ENCODE results near the gene EIF4B. TPM values are rescaled to one million over a fixed set of nuclear protein-coding genes. Genes with fewer than 3 reads are reported as not detected.

EIF4B gene
- total and polyA plus RNA-seq, 9 of the 15 experiments (the other 6 are each of a cell fraction or from before 2014, with no cell fraction given): 138 to 669 (median 552) TPM

DNA sequence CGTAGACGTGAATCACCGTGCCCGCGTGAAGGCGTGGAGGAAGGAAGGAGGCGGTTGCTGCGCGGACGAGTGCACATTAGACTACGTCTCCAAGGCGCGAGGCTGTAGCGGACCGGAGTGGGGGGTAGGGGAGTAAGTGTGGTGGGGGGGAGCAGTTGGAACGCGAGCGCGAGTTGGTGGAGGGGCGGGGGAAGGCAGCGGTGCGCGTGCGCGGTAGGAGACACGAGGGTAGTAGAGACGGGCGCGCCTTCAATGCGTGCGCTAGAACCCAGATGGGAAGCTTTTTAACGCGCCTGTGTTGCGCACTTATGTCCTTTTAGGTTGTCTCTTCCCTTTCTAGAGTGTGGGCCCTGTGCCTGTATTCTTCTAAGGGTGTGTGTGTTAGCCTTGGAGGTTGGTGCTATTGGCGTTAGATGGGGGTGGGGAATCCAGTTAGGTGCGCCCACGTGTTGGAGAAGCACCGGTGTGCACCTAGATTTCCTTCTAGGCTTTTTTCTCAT is 604 bp downstream of the EIF4B start (continued):
- TF ChIP-seq, protein P1, sequence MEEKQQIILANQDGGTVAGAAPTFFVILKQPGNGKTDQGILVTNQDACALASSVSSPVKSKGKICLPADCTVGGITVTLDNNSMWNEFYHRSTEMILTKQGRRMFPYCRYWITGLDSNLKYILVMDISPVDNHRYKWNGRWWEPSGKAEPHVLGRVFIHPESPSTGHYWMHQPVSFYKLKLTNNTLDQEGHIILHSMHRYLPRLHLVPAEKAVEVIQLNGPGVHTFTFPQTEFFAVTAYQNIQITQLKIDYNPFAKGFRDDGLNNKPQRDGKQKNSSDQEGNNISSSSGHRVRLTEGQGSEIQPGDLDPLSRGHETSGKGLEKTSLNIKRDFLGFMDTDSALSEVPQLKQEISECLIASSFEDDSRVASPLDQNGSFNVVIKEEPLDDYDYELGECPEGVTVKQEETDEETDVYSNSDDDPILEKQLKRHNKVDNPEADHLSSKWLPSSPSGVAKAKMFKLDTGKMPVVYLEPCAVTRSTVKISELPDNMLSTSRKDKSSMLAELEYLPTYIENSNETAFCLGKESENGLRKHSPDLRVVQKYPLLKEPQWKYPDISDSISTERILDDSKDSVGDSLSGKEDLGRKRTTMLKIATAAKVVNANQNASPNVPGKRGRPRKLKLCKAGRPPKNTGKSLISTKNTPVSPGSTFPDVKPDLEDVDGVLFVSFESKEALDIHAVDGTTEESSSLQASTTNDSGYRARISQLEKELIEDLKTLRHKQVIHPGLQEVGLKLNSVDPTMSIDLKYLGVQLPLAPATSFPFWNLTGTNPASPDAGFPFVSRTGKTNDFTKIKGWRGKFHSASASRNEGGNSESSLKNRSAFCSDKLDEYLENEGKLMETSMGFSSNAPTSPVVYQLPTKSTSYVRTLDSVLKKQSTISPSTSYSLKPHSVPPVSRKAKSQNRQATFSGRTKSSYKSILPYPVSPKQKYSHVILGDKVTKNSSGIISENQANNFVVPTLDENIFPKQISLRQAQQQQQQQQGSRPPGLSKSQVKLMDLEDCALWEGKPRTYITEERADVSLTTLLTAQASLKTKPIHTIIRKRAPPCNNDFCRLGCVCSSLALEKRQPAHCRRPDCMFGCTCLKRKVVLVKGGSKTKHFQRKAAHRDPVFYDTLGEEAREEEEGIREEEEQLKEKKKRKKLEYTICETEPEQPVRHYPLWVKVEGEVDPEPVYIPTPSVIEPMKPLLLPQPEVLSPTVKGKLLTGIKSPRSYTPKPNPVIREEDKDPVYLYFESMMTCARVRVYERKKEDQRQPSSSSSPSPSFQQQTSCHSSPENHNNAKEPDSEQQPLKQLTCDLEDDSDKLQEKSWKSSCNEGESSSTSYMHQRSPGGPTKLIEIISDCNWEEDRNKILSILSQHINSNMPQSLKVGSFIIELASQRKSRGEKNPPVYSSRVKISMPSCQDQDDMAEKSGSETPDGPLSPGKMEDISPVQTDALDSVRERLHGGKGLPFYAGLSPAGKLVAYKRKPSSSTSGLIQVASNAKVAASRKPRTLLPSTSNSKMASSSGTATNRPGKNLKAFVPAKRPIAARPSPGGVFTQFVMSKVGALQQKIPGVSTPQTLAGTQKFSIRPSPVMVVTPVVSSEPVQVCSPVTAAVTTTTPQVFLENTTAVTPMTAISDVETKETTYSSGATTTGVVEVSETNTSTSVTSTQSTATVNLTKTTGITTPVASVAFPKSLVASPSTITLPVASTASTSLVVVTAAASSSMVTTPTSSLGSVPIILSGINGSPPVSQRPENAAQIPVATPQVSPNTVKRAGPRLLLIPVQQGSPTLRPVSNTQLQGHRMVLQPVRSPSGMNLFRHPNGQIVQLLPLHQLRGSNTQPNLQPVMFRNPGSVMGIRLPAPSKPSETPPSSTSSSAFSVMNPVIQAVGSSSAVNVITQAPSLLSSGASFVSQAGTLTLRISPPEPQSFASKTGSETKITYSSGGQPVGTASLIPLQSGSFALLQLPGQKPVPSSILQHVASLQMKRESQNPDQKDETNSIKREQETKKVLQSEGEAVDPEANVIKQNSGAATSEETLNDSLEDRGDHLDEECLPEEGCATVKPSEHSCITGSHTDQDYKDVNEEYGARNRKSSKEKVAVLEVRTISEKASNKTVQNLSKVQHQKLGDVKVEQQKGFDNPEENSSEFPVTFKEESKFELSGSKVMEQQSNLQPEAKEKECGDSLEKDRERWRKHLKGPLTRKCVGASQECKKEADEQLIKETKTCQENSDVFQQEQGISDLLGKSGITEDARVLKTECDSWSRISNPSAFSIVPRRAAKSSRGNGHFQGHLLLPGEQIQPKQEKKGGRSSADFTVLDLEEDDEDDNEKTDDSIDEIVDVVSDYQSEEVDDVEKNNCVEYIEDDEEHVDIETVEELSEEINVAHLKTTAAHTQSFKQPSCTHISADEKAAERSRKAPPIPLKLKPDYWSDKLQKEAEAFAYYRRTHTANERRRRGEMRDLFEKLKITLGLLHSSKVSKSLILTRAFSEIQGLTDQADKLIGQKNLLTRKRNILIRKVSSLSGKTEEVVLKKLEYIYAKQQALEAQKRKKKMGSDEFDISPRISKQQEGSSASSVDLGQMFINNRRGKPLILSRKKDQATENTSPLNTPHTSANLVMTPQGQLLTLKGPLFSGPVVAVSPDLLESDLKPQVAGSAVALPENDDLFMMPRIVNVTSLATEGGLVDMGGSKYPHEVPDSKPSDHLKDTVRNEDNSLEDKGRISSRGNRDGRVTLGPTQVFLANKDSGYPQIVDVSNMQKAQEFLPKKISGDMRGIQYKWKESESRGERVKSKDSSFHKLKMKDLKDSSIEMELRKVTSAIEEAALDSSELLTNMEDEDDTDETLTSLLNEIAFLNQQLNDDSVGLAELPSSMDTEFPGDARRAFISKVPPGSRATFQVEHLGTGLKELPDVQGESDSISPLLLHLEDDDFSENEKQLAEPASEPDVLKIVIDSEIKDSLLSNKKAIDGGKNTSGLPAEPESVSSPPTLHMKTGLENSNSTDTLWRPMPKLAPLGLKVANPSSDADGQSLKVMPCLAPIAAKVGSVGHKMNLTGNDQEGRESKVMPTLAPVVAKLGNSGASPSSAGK (IDR thresholded peaks at IDR 0.05): peak; percentile 29; the same call in 1 of the 2 replicates
- no peak for TF ChIP-seq ZNF408 (CRISPR knock-in tag; IDR thresholded peaks at IDR 0.05; ENCODE audit: low read depth)
- peak; percentile 5 for TF ChIP-seq BRD4 (IDR thresholded peaks at IDR 0.05)
- peak; percentile 71 for TF ChIP-seq RBBP5 (IDR thresholded peaks at IDR 0.05; ENCODE audit: borderline replicate concordance, insufficient read depth, low read length, poor library complexity, severe bottlenecking)
- TF ChIP-seq, protein P2, sequence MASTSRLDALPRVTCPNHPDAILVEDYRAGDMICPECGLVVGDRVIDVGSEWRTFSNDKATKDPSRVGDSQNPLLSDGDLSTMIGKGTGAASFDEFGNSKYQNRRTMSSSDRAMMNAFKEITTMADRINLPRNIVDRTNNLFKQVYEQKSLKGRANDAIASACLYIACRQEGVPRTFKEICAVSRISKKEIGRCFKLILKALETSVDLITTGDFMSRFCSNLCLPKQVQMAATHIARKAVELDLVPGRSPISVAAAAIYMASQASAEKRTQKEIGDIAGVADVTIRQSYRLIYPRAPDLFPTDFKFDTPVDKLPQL (IDR thresholded peaks at IDR 0.05; ENCODE audit: extremely low read depth, insufficient read length): no peak
- TF ChIP-seq, protein P3, sequence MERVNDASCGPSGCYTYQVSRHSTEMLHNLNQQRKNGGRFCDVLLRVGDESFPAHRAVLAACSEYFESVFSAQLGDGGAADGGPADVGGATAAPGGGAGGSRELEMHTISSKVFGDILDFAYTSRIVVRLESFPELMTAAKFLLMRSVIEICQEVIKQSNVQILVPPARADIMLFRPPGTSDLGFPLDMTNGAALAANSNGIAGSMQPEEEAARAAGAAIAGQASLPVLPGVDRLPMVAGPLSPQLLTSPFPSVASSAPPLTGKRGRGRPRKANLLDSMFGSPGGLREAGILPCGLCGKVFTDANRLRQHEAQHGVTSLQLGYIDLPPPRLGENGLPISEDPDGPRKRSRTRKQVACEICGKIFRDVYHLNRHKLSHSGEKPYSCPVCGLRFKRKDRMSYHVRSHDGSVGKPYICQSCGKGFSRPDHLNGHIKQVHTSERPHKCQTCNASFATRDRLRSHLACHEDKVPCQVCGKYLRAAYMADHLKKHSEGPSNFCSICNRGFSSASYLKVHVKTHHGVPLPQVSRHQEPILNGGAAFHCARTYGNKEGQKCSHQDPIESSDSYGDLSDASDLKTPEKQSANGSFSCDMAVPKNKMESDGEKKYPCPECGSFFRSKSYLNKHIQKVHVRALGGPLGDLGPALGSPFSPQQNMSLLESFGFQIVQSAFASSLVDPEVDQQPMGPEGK (CRISPR knock-in tag; IDR thresholded peaks at IDR 0.05; ENCODE audit: borderline replicate concordance): no peak
- TF ChIP-seq, protein P4, sequence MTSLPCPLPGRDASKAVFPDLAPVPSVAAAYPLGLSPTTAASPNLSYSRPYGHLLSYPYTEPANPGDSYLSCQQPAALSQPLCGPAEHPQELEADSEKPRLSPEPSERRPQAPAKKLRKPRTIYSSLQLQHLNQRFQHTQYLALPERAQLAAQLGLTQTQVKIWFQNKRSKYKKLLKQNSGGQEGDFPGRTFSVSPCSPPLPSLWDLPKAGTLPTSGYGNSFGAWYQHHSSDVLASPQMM (CRISPR knock-in tag; IDR thresholded peaks at IDR 0.05): no peak
- no peak for TF ChIP-seq KLF10 (CRISPR knock-in tag; IDR thresholded peaks at IDR 0.05)
- TF ChIP-seq, protein P5, sequence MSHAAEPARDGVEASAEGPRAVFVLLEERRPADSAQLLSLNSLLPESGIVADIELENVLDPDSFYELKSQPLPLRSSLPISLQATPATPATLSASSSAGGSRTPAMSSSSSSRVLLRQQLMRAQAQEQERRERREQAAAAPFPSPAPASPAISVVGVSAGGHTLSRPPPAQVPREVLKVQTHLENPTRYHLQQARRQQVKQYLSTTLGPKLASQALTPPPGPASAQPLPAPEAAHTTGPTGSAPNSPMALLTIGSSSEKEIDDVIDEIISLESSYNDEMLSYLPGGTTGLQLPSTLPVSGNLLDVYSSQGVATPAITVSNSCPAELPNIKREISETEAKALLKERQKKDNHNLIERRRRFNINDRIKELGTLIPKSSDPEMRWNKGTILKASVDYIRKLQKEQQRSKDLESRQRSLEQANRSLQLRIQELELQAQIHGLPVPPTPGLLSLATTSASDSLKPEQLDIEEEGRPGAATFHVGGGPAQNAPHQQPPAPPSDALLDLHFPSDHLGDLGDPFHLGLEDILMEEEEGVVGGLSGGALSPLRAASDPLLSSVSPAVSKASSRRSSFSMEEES (CRISPR knock-in tag; IDR thresholded peaks at IDR 0.05): no peak
- no peak for TF ChIP-seq KLF13 (tag; IDR thresholded peaks at IDR 0.05; ENCODE audit: borderline replicate concordance, low read depth)
- no peak for TF ChIP-seq GTF2F1 (IDR thresholded peaks at IDR 0.05; ENCODE audit: low read depth, low read length)
